Activated naive CD8-positive, alpha-beta T cell treated with anti-CD3 and anti-CD28 coated beads, Interleukin-2, amount 50 U/mL, for 16 hours (primary cell): ENCODE measurements around the gene CHCHD6.

Source experiments
- DNase-seq: peaks from one replicate; pipeline ENCODE4 v3.0.0-alpha.2; 2020; ENCODE audit warnings: low read depth, low spot score

The CHCHD6 gene

GRCh38 chr3:126704494-126705214, 614 bp downstream of the CHCHD6 start:
- DNase-seq: no peak

DNA sequence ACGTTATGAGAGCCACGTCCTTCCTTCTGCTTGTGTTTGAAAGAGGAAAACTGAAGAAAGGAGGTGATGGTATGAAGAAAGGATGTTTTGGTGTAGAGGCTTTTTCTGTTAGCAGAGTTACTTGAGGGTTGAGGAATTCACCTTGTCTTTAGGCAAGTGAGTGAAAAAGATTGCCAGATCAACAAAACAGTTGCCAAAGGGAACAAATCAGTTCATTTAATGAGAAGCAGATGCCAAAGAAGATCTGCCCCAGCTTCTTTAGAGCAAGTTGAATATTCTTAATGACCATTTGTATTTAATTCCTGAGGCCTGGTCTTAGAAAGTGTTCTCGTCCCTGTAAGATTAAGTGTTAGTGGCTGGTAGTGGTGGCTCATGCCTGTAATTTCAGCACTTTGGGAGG, 2.6 kb downstream of the CHCHD6 start:
- DNase-seq: no peak

DNA sequence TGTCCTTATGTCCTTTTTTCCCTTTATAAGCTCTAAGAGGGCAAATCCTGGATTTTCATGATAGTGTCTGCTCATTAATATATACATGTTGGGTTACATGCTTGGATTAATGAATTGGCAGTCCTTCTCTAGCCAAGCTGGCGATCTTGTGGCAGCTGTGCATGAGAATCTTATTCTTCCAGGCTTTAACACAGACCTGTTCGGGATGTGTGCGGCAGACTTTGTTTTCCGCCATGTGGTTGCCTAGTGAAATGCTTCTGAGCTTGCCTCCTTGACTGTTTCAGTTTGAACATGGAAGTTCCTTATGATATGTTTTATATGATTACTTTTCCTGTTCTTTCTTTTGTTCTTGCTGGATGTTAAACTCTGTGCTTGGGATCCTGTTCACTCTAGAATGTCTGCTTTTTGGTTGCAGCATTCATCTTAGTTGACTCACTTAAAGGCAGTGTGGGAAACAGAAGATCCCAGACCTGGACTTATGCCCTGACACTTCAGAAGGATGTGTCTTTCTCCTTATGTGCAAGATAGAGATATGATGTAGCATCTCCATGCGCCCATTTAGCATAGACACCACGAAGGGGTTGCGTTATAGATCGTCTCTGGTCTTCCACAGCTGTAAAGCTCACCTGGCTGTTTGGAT, 7.2 kb downstream of the CHCHD6 start:
- DNase-seq: no peak

GRCh38 chr3:126713199-126713598, 9.2 kb downstream of the CHCHD6 start:
- DNase-seq: no peak

GRCh38 chr3:126714276-126714900, 10.3 kb downstream of the CHCHD6 start:
- no peak for DNase-seq

GRCh38 chr3:126714921-126715320, 10.9 kb downstream of the CHCHD6 start:
- no peak for DNase-seq

DNA sequence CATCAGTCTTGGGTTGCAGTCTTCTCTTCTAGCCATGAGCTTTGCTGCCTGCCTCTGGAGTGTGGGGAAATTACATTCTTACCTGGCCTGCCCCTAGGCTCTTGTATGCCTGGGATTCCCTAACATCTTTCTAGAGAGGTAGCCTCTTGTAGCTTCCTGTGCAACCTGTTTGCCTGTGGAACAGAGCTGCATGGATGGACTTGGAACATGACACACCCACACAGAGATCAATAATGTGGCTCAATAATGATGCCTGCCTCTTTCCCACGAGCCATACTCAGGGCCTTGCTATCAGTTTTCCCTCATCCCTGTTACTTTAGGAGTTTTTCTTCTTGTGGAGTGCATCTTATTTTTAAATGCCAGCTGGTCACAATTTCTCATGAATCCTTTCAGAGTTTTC, 11.4 kb downstream of the CHCHD6 start:
- no peak for DNase-seq

DNA sequence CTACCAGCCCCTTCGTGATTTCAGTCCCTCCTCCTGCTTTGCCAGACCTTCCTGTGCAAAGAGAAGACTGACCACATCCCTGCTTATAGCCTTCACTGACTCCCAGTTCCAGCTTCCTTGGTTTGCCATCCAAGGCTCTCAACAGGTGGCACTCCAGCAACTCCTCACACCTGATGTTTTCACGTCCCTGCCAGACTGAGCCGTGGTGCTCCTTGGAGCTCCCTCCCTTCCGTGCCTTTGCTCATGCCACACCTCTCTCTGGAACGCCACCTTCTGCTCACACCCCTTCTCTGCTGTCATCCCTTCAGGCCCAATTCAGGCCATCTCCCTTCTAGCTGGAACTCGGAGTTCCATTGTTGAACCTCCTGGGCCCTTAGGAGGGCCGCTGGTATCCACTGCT, 12.0 kb downstream of the CHCHD6 start:
- DNase-seq: no peak

DNA sequence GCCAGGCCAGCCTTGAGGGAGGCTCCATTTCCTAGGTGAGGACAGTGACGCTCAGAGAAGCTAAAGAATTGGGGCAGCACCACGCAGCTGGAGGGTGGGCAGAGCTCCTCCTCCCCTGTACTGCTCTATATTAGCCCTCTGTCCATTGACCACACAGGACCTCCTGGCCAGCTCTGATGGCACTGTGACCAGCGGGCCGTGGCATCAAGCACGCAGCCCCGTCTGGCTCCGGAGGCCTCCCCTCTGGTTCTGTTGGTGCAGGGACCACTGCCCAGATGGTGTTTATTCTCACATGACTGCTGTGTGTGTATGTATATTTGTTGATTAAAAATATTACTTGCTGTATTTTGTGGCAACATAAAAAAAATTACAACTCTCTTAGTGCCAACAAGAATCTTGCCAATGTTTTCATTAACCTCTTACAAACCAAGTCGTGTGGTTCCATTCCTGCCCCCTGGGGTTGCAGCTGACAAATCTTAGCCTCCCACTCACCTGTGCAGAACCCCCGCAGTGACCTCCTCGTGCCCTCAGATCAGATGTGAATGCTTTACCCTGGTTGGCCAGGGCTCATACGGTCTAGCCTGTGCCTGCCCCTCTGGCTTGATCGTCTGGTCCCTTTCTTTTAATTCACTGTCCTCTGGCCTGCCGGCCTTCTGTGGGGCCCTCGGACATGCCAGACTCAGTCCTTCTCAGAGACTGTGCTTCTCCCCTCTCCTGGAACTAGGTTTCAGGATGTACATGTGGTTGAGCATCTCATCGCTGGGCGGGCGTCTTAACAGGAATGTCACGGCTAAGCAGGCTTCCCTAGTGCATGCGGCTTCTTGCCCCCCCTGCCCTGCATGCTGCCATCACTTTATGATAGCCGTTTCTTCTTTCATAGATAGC, 14.8 kb downstream of the CHCHD6 start:
- DNase-seq: no peak

DNA sequence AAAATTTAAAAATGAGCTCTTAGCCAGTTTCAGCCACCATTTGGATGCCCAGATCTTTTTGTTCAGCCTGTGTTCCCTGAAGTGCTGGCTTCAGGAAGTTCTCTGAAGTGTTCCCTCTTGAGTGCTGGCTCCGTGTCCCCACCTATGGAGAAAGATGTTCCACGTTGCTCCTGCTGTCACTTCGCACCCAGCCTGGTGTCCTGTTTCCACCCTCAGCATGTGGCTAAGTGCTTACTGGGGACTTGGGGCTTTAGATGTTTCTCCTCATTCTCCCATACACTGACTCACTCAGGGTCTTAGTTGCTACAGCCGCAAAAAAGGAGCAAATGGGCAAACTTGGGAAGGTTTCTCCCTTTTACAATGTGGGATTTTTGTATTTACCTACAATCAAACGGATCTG, 16.6 kb downstream of the CHCHD6 start:
- DNase-seq: no peak

- no peak for DNase-seq
These were observed 17.2 kb downstream of the CHCHD6 start for GRCh38 chr3:126721246-126721645.

DNA sequence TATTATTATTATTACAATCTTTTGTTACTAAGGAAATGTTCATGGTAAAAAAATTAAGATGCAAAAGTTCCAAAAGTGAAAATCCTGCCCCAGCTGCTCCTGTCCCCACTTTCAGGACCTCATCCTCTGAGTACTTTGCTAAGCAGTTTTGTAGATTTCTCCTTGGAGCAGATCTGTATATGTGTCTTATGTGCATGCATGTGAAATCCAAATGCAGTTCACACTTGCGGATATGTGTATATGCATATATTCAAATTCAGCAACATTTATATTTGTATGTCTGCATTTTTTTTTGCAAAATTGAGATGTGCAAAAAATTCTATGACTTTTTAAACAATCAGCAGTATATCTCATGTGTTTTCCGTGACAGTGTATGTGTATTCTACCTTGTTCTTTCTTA, 19.2 kb downstream of the CHCHD6 start:
- no peak for DNase-seq

- DNase-seq: no peak
These were observed 19.8 kb downstream of the CHCHD6 start for GRCh38 chr3:126723801-126724200.

- DNase-seq: no peak
These were observed 24.6 kb downstream of the CHCHD6 start for GRCh38 chr3:126728680-126729079.

GRCh38 chr3:126730376-126730775, 26.3 kb downstream of the CHCHD6 start:
- no peak for DNase-seq

GRCh38 chr3:126731044-126731443, 27.0 kb downstream of the CHCHD6 start:
- no peak for DNase-seq

- no peak for DNase-seq
These were observed 28.4 kb downstream of the CHCHD6 start for GRCh38 chr3:126732281-126733060.

DNA sequence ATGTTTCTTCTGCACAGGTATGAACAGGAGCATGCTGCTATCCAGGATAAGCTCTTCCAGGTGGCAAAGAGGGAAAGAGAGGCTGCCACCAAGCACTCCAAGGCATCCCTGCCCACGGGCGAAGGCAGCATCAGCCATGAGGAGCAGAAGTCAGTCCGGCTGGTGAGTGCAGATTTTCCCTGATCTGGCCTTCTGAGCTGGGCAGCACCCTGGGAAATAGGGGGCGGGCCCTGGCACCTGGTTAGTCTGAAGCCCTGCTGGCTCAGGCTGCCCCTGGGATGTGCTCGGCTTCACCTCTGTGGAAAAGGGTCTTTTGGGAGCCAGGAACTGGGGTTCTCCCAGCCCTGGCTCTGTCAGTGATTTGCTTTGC, 29.0 kb downstream of the CHCHD6 start:
- no peak for DNase-seq

DNA sequence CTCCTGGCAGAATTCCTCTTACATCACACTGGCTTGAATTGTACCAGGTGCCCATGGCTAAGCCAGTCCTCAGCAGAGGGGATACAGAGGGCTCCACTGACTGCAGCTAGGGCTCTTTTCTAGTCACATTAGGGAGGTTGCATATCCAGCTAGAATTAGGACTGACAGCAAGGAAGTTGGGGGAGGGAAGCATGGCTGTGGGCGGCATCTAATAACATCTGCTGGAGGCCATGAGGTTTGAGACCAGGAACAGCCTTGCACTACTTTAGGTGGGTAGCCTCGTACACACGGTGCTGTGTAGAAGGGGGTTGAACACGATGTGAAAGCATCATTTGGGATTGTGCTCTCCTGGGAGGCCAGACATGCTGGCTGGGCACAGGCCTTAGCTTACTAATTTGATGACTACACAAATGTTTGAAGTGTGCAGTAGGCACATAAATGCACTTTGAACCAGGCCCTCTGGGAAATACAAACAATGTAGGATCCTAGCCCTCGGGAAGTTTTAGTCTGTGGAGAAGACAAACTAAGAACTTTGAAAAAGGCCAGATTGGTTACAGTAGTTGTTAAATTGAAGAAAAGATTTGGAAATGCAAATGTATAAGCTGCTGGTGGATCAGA, 30.2 kb downstream of the CHCHD6 start:
- no peak for DNase-seq

DNA sequence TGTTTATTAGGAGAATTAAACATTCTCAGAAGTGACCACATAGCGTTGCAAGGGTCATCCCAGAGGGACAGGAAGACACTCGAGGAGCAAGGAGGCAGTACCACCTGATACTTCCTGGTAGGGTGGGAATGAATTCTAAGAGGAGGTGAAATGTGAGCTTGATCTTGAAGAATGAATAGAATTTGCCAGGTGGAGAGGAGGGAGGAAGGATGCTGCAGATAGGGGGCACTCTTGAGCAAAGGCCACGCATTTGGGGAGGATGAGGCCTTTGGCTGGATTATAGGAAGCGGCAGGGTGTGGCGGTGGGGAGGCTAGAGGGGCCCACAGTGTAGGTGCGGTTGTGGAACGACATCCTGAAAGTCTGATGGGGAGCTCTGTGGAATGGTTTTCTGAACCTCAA, 33.5 kb downstream of the CHCHD6 start:
- DNase-seq: no peak

GRCh38 chr3:126742057-126742456, 38.0 kb downstream of the CHCHD6 start:
- DNase-seq: no peak
